Body of pancreas (tissue), 4 donors: ENCODE measurements around the gene WDR64. TPM values are rescaled to one million over a fixed set of nuclear protein-coding genes. Genes with fewer than 3 reads are reported as not detected.

ENCODE experiments used
- ATAC-seq: fragments of 150-250 bp; one replicate; pipeline ENCODE4 v1.9.1; 2016
- DNase-seq, 4 donors: peaks; one replicate each; pipeline ENCODE4 v3.0.0-alpha.2; 2019
- H3K27ac ChIP-seq, 4 donors: fragments of 200-600 bp; sonication (generic); 1 replicate in 3 of 4; 2 replicates in 1 of 4; pipeline versions ENCODE4 v1.5.1 to v1.6.1; 2016 to 2019; ENCODE audit warnings: mild to moderate bottlenecking in 1 of 4, mixed read lengths in 1 of 4, moderate library complexity in 1 of 4
- H3K27me3 ChIP-seq, 2 donors: fragments of 200-600 bp; sonication (generic); one replicate each; pipeline ENCODE4 v1.6.0; 2016; ENCODE audit warnings: mild to moderate bottlenecking in 1 of 2
- H3K36me3 ChIP-seq, 2 donors: fragments of 200-600 bp; sonication (generic); replicated peaks in 1 of 2; 2 replicates each; pipeline ENCODE4 v1.5.1; 2016; ENCODE audit warnings: low read depth in 2 of 2; ENCODE audit not compliant: insufficient read depth in 1 of 2
- H3K4me1 ChIP-seq: fragments of 200-600 bp; sonication (generic); one replicate; pipeline ENCODE4 v1.6.0; 2016
- H3K4me3 ChIP-seq, 2 donors: fragments of 200-600 bp; sonication (generic); 1 replicate in 1 of 2; 2 replicates in 1 of 2; pipeline ENCODE4 v1.5.1; 2016 to 2019
- H3K9me3 ChIP-seq, 3 donors: fragments of 200-600 bp; sonication (generic); 1 replicate in 2 of 3; 2 replicates in 1 of 3; pipeline ENCODE4 v1.5.1; 2016
- CTCF ChIP-seq, 7 experiments: fragments of 450-650 bp in 4 of 7; fragments of 200-600 bp in 3 of 7; sonication (generic) in 3 of 7; IDR thresholded peaks; one replicate each; pipeline ENCODE4 v1.5.1; 2016 to 2019; ENCODE audit warnings: antibody characterized with exemption in 7 of 7
- POLR2A ChIP-seq, 3 donors: fragments of 450-650 bp; IDR thresholded peaks; one replicate each; pipeline ENCODE4 v1.6.1; 2016; ENCODE audit warnings: antibody characterized with exemption in 3 of 3, mild to moderate bottlenecking in 2 of 3
- WGBS, 2 donors: methylation state at CpG; one replicate each; pipeline ENCODE4 v1.1.5; 2017; 5-methylcytosine and 5-hydroxymethylcytosine counted together
- intact Hi-C: fragments of 100-400 bp; cut with DNase I; formaldehyde crosslinking; loops from one replicate; pipeline ENCODE4 v1.15.1; 2023
- total RNA-seq, 2 donors: library from RNA; depleted of rRNA; stranded (reverse); fragments of >200 nt; gene quantifications; one replicate each; pipeline ENCODE4 v1.1.0, GENCODE V29; 2016

WDR64 gene
- total RNA-seq, 2 donors from 2014 or later: not detected

- Histone ChIP-seq H3K36me3 (no peaks in the 10 kb centered on the region), H3K9me3 (no peaks in the 10 kb centered on the region), H3K27ac (no peak overlapping the region), H3K27me3 (no peaks in the 10 kb centered on the region), H3K4me1 (no peaks in the 10 kb centered on the region), H3K4me3 (no peak overlapping the region)
- 80 to 81% methylated on average over 6 of the region's 6 CpGs for WGBS, 2 donors
- ATAC-seq (no peak), DNase-seq (no peak)
- no peak for TF ChIP-seq CTCF (IDR thresholded peaks at IDR 0.05)
- no peak for TF ChIP-seq POLR2A (IDR thresholded peaks at IDR 0.05)
- intact Hi-C loops: no loop called here
These were observed 163.9 kb downstream of the WDR64 start for GRCh38 chr1:241816008-241816407.

GRCh38 chr1:241817331-241817792 is 165.3 kb downstream of the WDR64 start:
- no peak for TF ChIP-seq POLR2A (IDR thresholded peaks at IDR 0.05)
- TF ChIP-seq CTCF (IDR thresholded peaks at IDR 0.05): no peak
- intact Hi-C loops: no loop called here
- Histone ChIP-seq H3K4me3 (no peak overlapping the region), H3K4me1 (no peaks in the 10 kb centered on the region), H3K27me3 (no peaks in the 10 kb centered on the region), H3K9me3 (no peaks in the 10 kb centered on the region), H3K27ac (no peak overlapping the region), H3K36me3 (no peaks in the 10 kb centered on the region)
- WGBS, 2 donors: 59 to 69% methylated on average over 1 of the region's 1 CpG
- no peak for ATAC-seq
- DNase-seq: no peak

- Histone ChIP-seq H3K9me3 (no peaks in the 10 kb centered on the region), H3K36me3 (no peaks in the 10 kb centered on the region), H3K27me3 (no peaks in the 10 kb centered on the region), H3K4me1 (no peaks in the 10 kb centered on the region), H3K27ac (no peak overlapping the region), H3K4me3 (no peak overlapping the region)
- intact Hi-C loops: no loop called here
- ATAC-seq (no peak), DNase-seq (no peak)
- WGBS, 2 donors: 46 to 63% methylated on average over 3 of the region's 3 CpGs
- TF ChIP-seq CTCF (IDR thresholded peaks at IDR 0.05): no peak
- no peak for TF ChIP-seq POLR2A (IDR thresholded peaks at IDR 0.05)
These were observed 166.0 kb downstream of the WDR64 start for GRCh38 chr1:241817956-241818612.

GRCh38 chr1:241819340-241819866 is 167.3 kb downstream of the WDR64 start:
- no peak for DNase-seq
- Histone ChIP-seq H3K36me3 (no peaks in the 10 kb centered on the region), H3K4me3 (no peak overlapping the region), H3K27ac (no peak overlapping the region), H3K27me3 (no peaks in the 10 kb centered on the region), H3K9me3 (no peaks in the 10 kb centered on the region), H3K4me1 (no peaks in the 10 kb centered on the region)
- intact Hi-C loops: no loop called here
- no peak for ATAC-seq
- 74 to 78% methylated on average over 4 of the region's 4 CpGs for WGBS, 2 donors
- no peak for TF ChIP-seq POLR2A (IDR thresholded peaks at IDR 0.05)
- TF ChIP-seq CTCF (IDR thresholded peaks at IDR 0.05): no peak

- H3K36me3 ChIP-seq: no peaks in the 10 kb centered on the region
- 82 to 83% methylated on average over 4 of the region's 4 CpGs for WGBS, 2 donors
- H3K4me3 ChIP-seq: no peak overlapping the region
- DNase-seq: no peak
- no peak for TF ChIP-seq POLR2A (IDR thresholded peaks at IDR 0.05)
- intact Hi-C loops: no loop called here
- no peak overlapping the region for H3K27ac ChIP-seq
- no peaks in the 10 kb centered on the region for H3K4me1 ChIP-seq
- H3K9me3 ChIP-seq: no peaks in the 10 kb centered on the region
- no peak for ATAC-seq
- H3K27me3 ChIP-seq: no peaks in the 10 kb centered on the region
These were observed 169.3 kb downstream of the WDR64 start for GRCh38 chr1:241821363-241821762.
